Smooth muscle cell (in vitro differentiated cells): ENCODE measurements around the gene GBX1. TPM values are rescaled to one million over a fixed set of nuclear protein-coding genes. Genes with fewer than 3 reads are reported as not detected.

ENCODE experiments used
- DNase-seq: peaks from one replicate; lab custom pipeline; 2025; ENCODE audit not compliant: unreplicated experiment; lab: John Stamatoyannopoulos, UW
- H2AFZ ChIP-seq: fragments of 200-600 bp; sonication (generic); 2 replicates; pipeline ENCODE4 v1.6.0; 2016; ENCODE audit warnings: antibody characterized with exemption, low read depth, mild to moderate bottlenecking
- H3F3A ChIP-seq: fragments of 200-600 bp; sonication (generic); 2 replicates; pipeline ENCODE4 v1.6.0; 2017; ENCODE audit warnings: antibody characterized with exemption, low read depth
- H3K27ac ChIP-seq: fragments of 200-600 bp; sonication (generic); 2 replicates; pipeline ENCODE4 v1.5.1; 2016; ENCODE audit warnings: low read depth, mild to moderate bottlenecking
- H3K27me3 ChIP-seq: fragments of 200-600 bp; sonication (generic); 2 replicates; pipeline ENCODE4 v1.6.1; 2016; ENCODE audit warnings: low read depth, mild to moderate bottlenecking
- H3K36me3 ChIP-seq: fragments of 200-600 bp; sonication (generic); 2 replicates; pipeline ENCODE4 v1.5.1; 2016; ENCODE audit warnings: low read depth
- H3K4me1 ChIP-seq: fragments of 200-600 bp; sonication (generic); 2 replicates; pipeline ENCODE4 v1.5.1; 2016; ENCODE audit warnings: low read depth
- H3K4me2 ChIP-seq: fragments of 200-600 bp; sonication (generic); 2 replicates; pipeline ENCODE4 v1.6.0; 2016; ENCODE audit warnings: mild to moderate bottlenecking
- H3K4me3 ChIP-seq: fragments of 200-600 bp; sonication (generic); 2 replicates; pipeline ENCODE4 v1.5.1; 2016; ENCODE audit warnings: mild to moderate bottlenecking
- H3K79me2 ChIP-seq: fragments of 200-600 bp; sonication (generic); 2 replicates; pipeline ENCODE4 v1.6.0; 2016; ENCODE audit warnings: low read depth, mild to moderate bottlenecking
- H3K9ac ChIP-seq: fragments of 200-600 bp; sonication (generic); 2 replicates; pipeline ENCODE4 v1.6.0; 2016; ENCODE audit warnings: low read depth
- H3K9me3 ChIP-seq: fragments of 200-600 bp; sonication (generic); replicated peaks from 2 replicates; pipeline ENCODE4 v1.5.1; 2016; ENCODE audit warnings: low read depth
- H4K20me1 ChIP-seq: fragments of 200-600 bp; sonication (generic); 2 replicates; pipeline ENCODE4 v1.6.0; 2016; ENCODE audit warnings: low read depth
- CTCF ChIP-seq: fragments of 200-600 bp; sonication (generic); IDR thresholded peaks from 2 replicates; pipeline ENCODE4 v1.5.1; 2017; ENCODE audit warnings: borderline replicate concordance, mild to moderate bottlenecking, antibody characterized with exemption; ENCODE audit not compliant: insufficient read depth, poor library complexity, severe bottlenecking
- WGBS: methylation state at CpG from one replicate; pipeline ENCODE4 v1.1.7; 2016; ENCODE audit warnings: low lambda C conversion rate; 5-methylcytosine and 5-hydroxymethylcytosine counted together
- polyA plus RNA-seq: library from polyadenylated mRNA; unstranded; fragments of >200 nt; fragmentation: Nextera tagmentation; extraction: Ambion mirVana; gene quantifications from 2 replicates; pipeline ENCODE4 v1.2.1, GENCODE V29; 2016
- total RNA-seq: library from RNA; depleted of rRNA; stranded (reverse); fragments of >200 nt; gene quantifications from 2 replicates; pipeline ENCODE4 v1.2.3, GENCODE V29; 2014

The GBX1 gene
- total and polyA plus RNA-seq, 2 experiments from 2014 or later, result not detected

- H3K79me2 ChIP-seq, result peaks cover 62% of the 10 kb centered on the region
- H3K27ac ChIP-seq, result peak overlapping the region; percentile 91
- 5% methylated on average over 13 of the region's 13 CpGs for WGBS
- H3K4me3 ChIP-seq, result peak overlapping the region; percentile 19
- peaks cover 11% of the 10 kb centered on the region for H3F3A ChIP-seq
- no peak overlapping the region for H2AFZ ChIP-seq
- peak; percentile 5 for TF ChIP-seq CTCF
- H3K27me3 ChIP-seq, result no peaks in the 10 kb centered on the region
- H3K9me3 ChIP-seq, result no peaks in the 10 kb centered on the region
- no peak for DNase-seq
- H4K20me1 ChIP-seq, result peaks cover 89% of the 10 kb centered on the region
- peak overlapping the region; percentile 74 for H3K9ac ChIP-seq
- H3K4me1 ChIP-seq, result peaks cover 13% of the 10 kb centered on the region
- H3K4me2 ChIP-seq, result peak overlapping the region; percentile 78
- no peaks in the 10 kb centered on the region for H3K36me3 ChIP-seq
Observed at GRCh38 chr7:151113344-151114150, 53.9 kb downstream of the GBX1 start.

- Histone ChIP-seq H3K4me1 (peaks cover 13% of the 10 kb centered on the region), H3K4me3 (no peak overlapping the region), H3K79me2 (peaks cover 66% of the 10 kb centered on the region), H3K9ac (no peak overlapping the region), H3K27ac (no peak overlapping the region), H3K36me3 (no peaks in the 10 kb centered on the region), H3K4me2 (no peak overlapping the region), H4K20me1 (peaks cover 87% of the 10 kb centered on the region), H3K9me3 (no peaks in the 10 kb centered on the region), H3F3A (peaks cover 11% of the 10 kb centered on the region), H3K27me3 (no peaks in the 10 kb centered on the region), H2AFZ (no peak overlapping the region)
- peak; percentile 28 for DNase-seq
- TF ChIP-seq CTCF, result peak; percentile 73
- 52% methylated on average over 18 of the region's 20 CpGs for WGBS
Observed at GRCh38 chr7:151110941-151111645, 56.4 kb downstream of the GBX1 start.

GRCh38 chr7:151110236-151110940 lies 57.1 kb downstream of the GBX1 start:
- Histone ChIP-seq H3K27me3 (no peaks in the 10 kb centered on the region), H3K36me3 (no peaks in the 10 kb centered on the region), H3K9ac (no peak overlapping the region), H3K4me3 (no peak overlapping the region), H3K4me2 (no peak overlapping the region), H3F3A (peaks cover 11% of the 10 kb centered on the region), H3K79me2 (peaks cover 64% of the 10 kb centered on the region), H3K9me3 (no peaks in the 10 kb centered on the region), H3K27ac (no peak overlapping the region), H3K4me1 (peaks cover 13% of the 10 kb centered on the region), H2AFZ (no peak overlapping the region), H4K20me1 (peaks cover 81% of the 10 kb centered on the region)
- DNase-seq, result no peak
- no peak for TF ChIP-seq CTCF
- 88% methylated on average over 11 of the region's 11 CpGs for WGBS
